Uterus (tissue), 4 donors: ENCODE data around the gene UBL3. TPM values are rescaled to one million over a fixed set of nuclear protein-coding genes. Genes with fewer than 3 reads are reported as not detected.

Experiments
- DNase-seq, 2 donors: peaks; one replicate each; pipeline ENCODE4 v3.0.0-alpha.2; 2019 to 2020
- H3K27ac ChIP-seq, 2 donors: fragments of 200-600 bp; sonication (generic); 1 replicate in 1 of 2; 2 replicates in 1 of 2; pipeline ENCODE4 v1.5.1; 2016 to 2018
- H3K27me3 ChIP-seq, 2 donors: fragments of 200-600 bp; sonication (generic); one replicate each; pipeline ENCODE4 v1.5.1; 2018 to 2019; ENCODE audit warnings: control low read depth in 1 of 2
- H3K36me3 ChIP-seq, 2 donors: fragments of 200-600 bp; sonication (generic); one replicate each; pipeline ENCODE4 v1.5.1; 2019; ENCODE audit warnings: control low read depth in 1 of 2
- H3K4me1 ChIP-seq, 2 donors: fragments of 200-600 bp; sonication (generic); one replicate each; pipeline ENCODE4 v1.5.1; 2018 to 2019; ENCODE audit warnings: control low read depth in 1 of 2
- H3K4me3 ChIP-seq, 2 donors: fragments of 200-600 bp; sonication (generic); 1 replicate in 1 of 2; 2 replicates in 1 of 2; pipeline ENCODE4 v1.5.1; 2018 to 2019; ENCODE audit warnings: mild to moderate bottlenecking in 1 of 2
- H3K9me3 ChIP-seq, 2 donors: fragments of 200-600 bp; sonication (generic); one replicate each; pipeline ENCODE4 v1.5.1; 2019; ENCODE audit warnings: control low read depth in 1 of 2
- POLR2A ChIP-seq, 2 donors: fragments of 450-650 bp; IDR thresholded peaks; one replicate each; pipeline ENCODE4 v1.6.1; 2016; ENCODE audit warnings: antibody characterized with exemption in 2 of 2, mild to moderate bottlenecking in 1 of 2, moderate library complexity in 1 of 2
- intact Hi-C: fragments of 100-400 bp; cut with DNase I; formaldehyde crosslinking; loops from one replicate; pipeline ENCODE4 v1.15.1; 2023; ENCODE audit warnings: low total_unique reads
- total RNA-seq, 4 donors: library from RNA; depleted of rRNA in 3 of 4; stranded (reverse); fragments of >200 nt in 3 of 4; gene quantifications; one replicate each; pipeline versions ENCODE4 v1.1.0 to v1.2.4, GENCODE V29; 2014 to 2023
- TF ChIP-seq, protein P1 (sequence below), 4 experiments: fragments of 200-600 bp in 2 of 4; fragments of 450-650 bp in 2 of 4; sonication (generic) in 2 of 4; IDR thresholded peaks; one replicate each; pipeline ENCODE4 v1.5.1; 2016 to 2019; ENCODE audit warnings: antibody characterized with exemption in 4 of 4, mild to moderate bottlenecking in 2 of 4, moderate library complexity in 1 of 4
- donor health status: DM: yes; HTN: yes; CAD: no.

The UBL3 gene
- total RNA-seq, 4 donors from 2014 or later, result 30.2 to 59.7 (median 56.8) TPM

DNA sequence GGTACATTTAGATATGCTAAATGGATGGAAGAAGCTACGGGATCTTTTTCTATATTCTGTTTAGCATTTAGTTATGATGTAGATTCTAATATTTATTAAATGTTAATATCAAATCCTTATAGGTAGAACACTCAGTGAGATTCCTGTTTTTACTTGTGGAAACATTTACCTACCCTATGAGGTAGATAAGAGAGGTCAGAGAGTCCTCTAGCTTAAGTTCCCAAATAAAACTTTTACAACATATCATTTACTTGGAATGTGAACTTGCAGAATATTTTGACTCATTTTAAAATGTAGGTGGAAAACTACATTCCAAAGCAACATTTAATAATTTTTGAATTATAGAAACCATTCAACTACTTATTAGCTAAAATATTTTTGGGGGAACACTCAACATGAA is 63.7 kb downstream of the UBL3 start:
- DNase-seq, result no peak
- Histone ChIP-seq H3K9me3 (no peaks in the 10 kb centered on the region), H3K4me1 (peaks cover 0 to 7% of the 10 kb centered on the region in 2 donors), H3K27ac (no peak overlapping the region), H3K36me3 (no peaks in the 10 kb centered on the region), H3K4me3 (no peak overlapping the region), H3K27me3 (no peaks in the 10 kb centered on the region)
- intact Hi-C loops, result no loop called here
- TF ChIP-seq POLR2A (IDR thresholded peaks at IDR 0.05), result no peak
- TF ChIP-seq, protein P1, sequence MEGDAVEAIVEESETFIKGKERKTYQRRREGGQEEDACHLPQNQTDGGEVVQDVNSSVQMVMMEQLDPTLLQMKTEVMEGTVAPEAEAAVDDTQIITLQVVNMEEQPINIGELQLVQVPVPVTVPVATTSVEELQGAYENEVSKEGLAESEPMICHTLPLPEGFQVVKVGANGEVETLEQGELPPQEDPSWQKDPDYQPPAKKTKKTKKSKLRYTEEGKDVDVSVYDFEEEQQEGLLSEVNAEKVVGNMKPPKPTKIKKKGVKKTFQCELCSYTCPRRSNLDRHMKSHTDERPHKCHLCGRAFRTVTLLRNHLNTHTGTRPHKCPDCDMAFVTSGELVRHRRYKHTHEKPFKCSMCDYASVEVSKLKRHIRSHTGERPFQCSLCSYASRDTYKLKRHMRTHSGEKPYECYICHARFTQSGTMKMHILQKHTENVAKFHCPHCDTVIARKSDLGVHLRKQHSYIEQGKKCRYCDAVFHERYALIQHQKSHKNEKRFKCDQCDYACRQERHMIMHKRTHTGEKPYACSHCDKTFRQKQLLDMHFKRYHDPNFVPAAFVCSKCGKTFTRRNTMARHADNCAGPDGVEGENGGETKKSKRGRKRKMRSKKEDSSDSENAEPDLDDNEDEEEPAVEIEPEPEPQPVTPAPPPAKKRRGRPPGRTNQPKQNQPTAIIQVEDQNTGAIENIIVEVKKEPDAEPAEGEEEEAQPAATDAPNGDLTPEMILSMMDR (IDR thresholded peaks at IDR 0.05), result no peak

DNA sequence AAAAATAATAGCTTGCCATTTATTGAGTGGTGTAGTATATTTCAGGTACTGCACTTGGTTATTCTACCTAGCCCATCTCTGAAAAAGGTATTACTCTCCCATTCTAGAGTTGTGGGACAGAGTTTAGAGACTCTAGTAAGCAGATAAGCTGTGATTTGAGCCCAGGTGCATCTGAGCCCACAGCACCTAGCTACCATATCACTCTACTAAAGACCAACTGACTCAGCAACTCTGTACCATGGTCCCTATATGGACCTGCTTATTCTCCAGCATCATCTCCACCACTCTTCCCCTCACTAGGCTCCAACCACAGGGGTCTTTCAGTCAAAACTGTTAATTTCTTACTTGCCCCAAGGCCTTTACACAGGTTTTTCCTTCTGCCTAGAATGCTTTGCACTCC is 64.4 kb downstream of the UBL3 start:
- no peaks in the 10 kb centered on the region for H3K9me3 ChIP-seq
- intact Hi-C loops, result no loop called here
- TF ChIP-seq, protein P1 (IDR thresholded peaks at IDR 0.05), result no peak
- no peak for TF ChIP-seq POLR2A (IDR thresholded peaks at IDR 0.05)

DNA sequence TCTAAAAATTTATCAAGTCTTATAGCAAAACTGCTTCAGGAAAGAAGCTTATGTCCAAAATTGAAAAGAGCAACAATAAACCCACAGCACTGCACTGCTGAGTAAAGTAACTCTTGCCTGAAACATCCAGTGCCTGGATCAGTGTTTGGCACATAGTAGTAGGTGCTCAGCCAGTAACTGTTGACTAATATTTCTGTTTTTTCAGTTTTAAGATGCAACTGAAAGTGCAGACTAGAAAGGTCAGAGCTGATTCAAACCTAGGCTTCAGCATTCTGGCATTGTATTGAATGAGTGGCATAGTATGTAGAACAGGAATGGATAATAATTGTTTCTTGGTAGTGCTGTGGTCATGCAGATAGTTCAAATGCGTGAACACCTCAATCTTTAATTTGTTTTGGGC is 67.6 kb downstream of the UBL3 start:
- no peaks in the 10 kb centered on the region for H3K27me3 ChIP-seq
- peaks cover 0 to 7% of the 10 kb centered on the region in 2 donors for H3K4me1 ChIP-seq
- H3K36me3 ChIP-seq, result no peaks in the 10 kb centered on the region
- no peak overlapping the region for H3K27ac ChIP-seq
- TF ChIP-seq, protein P1 (IDR thresholded peaks at IDR 0.05), result no peak
- TF ChIP-seq POLR2A (IDR thresholded peaks at IDR 0.05), result no peak
- DNase-seq, result no peak
- H3K9me3 ChIP-seq, result no peaks in the 10 kb centered on the region
- H3K4me3 ChIP-seq, result no peak overlapping the region
- intact Hi-C loops, result no loop called here

More for the DNA sequence above, 64.4 kb downstream of the UBL3 start:
- Histone ChIP-seq H3K27me3 (no peaks in the 10 kb centered on the region), H3K36me3 (no peaks in the 10 kb centered on the region), H3K4me3 (no peak overlapping the region), H3K4me1 (peaks cover 0 to 7% of the 10 kb centered on the region in 2 donors), H3K27ac (no peak overlapping the region)
- DNase-seq, result no peak

DNA sequence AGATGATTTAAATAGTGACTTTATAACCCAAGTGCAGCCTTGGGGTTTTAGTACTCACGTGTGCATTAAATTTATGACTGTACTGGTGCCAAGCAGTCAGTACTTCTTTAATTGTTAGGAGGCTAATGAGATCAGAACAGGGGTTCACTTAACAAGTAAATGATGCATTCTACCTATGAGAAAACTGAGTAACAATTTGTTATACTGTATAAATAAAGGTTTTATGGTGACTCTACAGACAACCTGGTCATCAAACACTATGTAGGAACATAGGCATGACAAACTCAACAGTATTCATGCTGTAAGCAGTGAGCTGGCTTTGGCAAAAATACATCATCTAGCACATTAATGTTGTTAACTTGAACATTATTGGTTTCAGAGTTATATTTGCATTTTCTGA is 75.6 kb downstream of the UBL3 start:
- intact Hi-C loops, result loop anchor here (10.0 kb wide), 1 partner anchor 340 kb away; no protein-coding TSS in a partner anchor
- Histone ChIP-seq H3K27ac (no peak overlapping the region), H3K36me3 (no peaks in the 10 kb centered on the region), H3K4me1 (no peaks in the 10 kb centered on the region), H3K4me3 (no peak overlapping the region), H3K9me3 (no peaks in the 10 kb centered on the region), H3K27me3 (no peaks in the 10 kb centered on the region)
- DNase-seq, result no peak
- TF ChIP-seq, protein P1 (IDR thresholded peaks at IDR 0.05), result no peak
- TF ChIP-seq POLR2A (IDR thresholded peaks at IDR 0.05), result no peak

DNA sequence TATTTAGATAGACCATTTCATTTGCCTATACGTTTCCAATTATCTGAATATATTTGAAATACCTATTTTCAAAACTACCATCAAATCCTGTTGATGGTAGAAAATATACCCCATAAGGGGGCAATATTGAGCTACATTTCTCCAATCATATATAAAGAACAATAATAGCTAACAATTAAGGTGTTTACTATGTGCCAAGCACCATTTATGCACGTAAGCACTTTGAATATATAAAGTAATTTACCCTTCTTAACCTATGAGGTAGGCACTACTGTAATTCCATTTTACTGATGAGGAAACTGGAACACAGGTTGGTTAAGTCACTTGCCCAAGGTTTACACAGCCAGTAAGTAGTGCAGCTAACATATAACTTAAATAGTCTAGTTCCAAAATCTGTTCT is 79.2 kb downstream of the UBL3 start:
- H3K27ac ChIP-seq, result no peak overlapping the region
- TF ChIP-seq, protein P1 (IDR thresholded peaks at IDR 0.05), result peak; percentile 39 to 49 (median 47)
- no peak for TF ChIP-seq POLR2A (IDR thresholded peaks at IDR 0.05)
- no peaks in the 10 kb centered on the region for H3K27me3 ChIP-seq
- no peaks in the 10 kb centered on the region for H3K36me3 ChIP-seq
- no peaks in the 10 kb centered on the region for H3K4me1 ChIP-seq
- intact Hi-C loops, result loop anchor here (10.0 kb wide), 1 partner anchor 344 kb away; no protein-coding TSS in a partner anchor
- H3K4me3 ChIP-seq, result no peak overlapping the region
- no peaks in the 10 kb centered on the region for H3K9me3 ChIP-seq
- DNase-seq, result no peak
